ENCODE measurements around the gene CDK12.
A peak's percentile ranks its signal among the peaks of the same experiment; 100 is the strongest.
"Not testable (repeated sequence)": the region's sequence is repeated elsewhere in the genome, so short reads cannot be mapped to it uniquely, and the experiment has no call there.

The CDK12 gene

GRCh38 chr17:39507511-39507910, 46.2 kb downstream of the CDK12 start:
- no peak for DNase-seq

DNA sequence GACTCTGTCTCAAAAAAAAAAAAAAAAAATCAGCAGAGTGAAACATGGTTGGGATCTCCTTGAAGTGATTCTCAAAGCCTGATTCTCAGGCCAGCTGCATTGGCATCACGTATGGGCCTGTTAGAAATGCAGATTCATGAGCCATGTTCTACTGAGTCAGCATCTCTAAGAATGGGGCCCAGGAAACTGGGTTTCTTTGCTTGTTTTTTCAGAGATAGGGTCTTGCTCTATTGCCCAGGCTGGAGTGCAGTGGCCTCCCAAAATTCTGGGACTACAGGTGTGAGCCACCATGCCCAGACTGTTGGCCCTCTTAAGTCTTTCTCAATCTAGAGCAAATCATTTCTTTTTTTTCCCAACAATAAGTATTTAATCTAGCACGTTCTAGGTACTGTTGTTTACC, 47.7 kb downstream of the CDK12 start:
- DNase-seq = no peak

GRCh38 chr17:39513309-39513708, 52.0 kb downstream of the CDK12 start:
- DNase-seq = no peak

GRCh38 chr17:39513915-39514314, 52.6 kb downstream of the CDK12 start:
- DNase-seq = no peak

GRCh38 chr17:39517224-39517623, 55.9 kb downstream of the CDK12 start:
- no peak for DNase-seq

DNA sequence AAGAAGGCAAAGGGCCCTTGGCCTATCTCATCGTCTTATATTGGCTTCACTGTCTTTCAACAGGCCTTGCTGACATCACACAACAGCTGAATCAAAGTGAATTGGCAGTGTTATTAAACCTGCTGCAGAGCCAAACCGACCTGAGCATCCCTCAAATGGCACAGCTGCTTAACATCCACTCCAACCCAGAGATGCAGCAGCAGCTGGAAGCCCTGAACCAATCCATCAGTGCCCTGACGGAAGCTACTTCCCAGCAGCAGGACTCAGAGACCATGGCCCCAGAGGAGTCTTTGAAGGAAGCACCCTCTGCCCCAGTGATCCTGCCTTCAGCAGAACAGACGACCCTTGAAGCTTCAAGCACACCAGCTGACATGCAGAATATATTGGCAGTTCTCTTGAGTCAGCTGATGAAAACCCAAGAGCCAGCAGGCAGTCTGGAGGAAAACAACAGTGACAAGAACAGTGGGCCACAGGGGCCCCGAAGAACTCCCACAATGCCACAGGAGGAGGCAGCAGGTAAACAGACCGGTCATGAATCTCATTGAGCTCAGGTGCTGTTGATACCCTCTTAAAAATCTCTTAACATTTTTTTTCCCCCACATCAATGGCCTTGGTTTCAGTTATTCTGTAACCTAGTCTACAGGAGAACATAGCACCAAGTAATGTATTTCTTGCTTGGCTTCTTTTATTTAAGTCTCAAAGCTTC, 64.7 kb downstream of the CDK12 start:
- no peak for DNase-seq

DNA sequence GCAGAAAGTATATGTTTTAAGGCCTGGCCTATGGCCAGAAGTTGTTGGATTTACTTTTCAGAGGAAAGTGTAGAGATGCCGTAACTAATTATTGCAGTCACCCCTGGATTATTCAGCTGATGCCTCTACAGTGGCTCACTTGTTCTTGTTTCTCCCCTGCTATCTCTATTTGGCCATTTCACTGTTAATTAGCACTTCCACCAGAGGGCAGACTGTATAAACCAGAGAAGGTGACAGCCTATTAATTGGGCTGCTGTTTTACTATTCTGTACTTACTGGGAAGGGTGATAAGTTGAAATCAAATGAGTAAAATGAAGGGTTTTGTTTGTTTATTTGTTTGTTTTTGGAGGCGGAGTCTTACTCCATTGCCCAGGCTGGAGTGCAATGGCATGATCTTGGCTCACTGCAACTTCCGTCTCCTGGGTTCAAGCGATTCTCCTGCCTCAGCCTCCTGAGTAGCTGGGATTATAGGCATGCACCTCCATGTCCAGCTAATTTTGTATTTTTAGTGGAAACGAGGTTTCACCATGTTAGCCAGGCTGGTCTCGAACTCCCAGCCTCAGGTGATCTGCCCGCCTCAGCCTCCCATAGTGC, 66.0 kb downstream of the CDK12 start:
- DNase-seq = peak; percentile 10

GRCh38 chr17:39529455-39529854, 68.2 kb downstream of the CDK12 start:
- DNase-seq = no peak

DNA sequence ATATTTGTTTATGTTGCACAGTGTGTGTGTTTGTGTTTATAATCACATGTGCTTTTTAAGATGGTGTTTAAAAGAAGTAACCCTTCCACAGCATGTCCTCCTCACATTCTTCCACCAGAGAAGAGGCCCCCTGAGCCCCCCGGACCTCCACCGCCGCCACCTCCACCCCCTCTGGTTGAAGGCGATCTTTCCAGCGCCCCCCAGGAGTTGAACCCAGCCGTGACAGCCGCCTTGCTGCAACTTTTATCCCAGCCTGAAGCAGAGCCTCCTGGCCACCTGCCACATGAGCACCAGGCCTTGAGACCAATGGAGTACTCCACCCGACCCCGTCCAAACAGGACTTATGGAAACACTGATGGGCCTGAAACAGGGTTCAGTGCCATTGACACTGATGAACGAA, 69.2 kb downstream of the CDK12 start:
- DNase-seq = no peak

DNA sequence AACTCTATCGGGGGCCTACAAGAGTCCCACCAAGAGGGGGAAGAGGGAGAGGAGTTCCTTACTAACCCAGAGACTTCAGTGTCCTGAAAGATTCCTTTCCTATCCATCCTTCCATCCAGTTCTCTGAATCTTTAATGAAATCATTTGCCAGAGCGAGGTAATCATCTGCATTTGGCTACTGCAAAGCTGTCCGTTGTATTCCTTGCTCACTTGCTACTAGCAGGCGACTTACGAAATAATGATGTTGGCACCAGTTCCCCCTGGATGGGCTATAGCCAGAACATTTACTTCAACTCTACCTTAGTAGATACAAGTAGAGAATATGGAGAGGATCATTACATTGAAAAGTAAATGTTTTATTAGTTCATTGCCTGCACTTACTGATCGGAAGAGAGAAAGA, 70.0 kb downstream of the CDK12 start:
- DNase-seq = no peak

- no peak for DNase-seq
These were observed 72.6 kb downstream of the CDK12 start for GRCh38 chr17:39533891-39534290.

- DNase-seq = no peak
These were observed 73.6 kb downstream of the CDK12 start for GRCh38 chr17:39534768-39535405.

DNA sequence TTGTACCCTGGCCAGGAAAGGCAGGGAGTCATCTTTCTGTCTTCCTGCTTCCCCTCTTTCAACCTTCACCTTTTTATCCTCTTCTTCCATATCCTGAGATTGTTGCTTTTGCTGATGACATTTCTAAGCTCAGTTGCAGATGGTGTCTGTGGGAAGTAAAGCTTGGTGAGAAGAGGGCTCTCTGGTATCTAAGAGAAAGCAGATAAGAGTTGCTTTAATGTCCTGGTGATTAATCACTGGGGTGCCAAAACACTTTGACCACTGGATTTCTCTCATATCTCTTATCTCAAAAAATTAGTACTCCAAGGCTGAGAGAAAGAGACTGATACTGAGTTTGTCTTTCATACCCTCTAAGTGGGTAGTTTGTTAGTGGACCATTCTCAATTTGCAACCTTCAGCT, 75.2 kb downstream of the CDK12 start:
- no peak for DNase-seq

GRCh38 chr17:39537364-39537763, 76.1 kb downstream of the CDK12 start:
- DNase-seq = not testable (repeated sequence)

DNA sequence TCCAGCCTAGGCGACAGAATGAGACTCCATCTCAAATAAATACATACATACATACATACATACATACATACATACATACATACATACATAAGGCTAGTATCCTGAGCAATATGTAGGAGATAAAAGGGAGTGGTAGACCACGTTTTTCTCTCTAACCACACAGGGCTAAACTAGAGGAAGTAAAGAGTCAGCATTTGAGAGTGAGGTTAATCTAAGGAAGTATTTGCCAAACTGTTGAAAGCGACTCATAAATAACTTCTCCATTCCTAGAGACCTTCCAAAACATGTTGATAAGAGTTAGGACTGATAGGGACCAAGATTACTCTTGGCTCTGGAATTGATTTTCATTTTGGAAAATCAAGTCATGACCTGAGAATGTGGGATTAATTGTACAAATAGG, 77.6 kb downstream of the CDK12 start:
- DNase-seq = no peak

DNA sequence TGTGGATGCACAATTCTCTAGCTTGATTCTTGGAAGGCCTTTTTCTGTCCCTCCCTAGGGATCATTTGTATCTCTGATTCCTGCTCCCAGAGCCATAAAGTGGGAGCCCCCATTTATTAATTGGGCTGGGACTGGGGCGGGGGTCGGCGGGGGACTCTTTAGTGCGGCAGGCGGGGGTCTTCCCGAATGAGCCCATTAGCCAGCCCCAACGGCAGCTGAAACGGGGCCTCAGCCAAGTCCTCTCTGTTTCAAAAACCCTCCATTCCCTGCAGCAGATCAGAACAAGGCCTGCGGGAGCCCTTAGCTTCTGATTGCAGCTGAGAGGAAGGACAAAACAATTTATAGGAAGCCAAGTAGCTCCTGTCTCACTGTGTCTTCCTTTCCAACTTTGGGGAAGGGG, 79.3 kb downstream of the CDK12 start:
- no peak for DNase-seq

- DNase-seq = no peak
These were observed 80.4 kb downstream of the CDK12 start for GRCh38 chr17:39541652-39542051.

DNA sequence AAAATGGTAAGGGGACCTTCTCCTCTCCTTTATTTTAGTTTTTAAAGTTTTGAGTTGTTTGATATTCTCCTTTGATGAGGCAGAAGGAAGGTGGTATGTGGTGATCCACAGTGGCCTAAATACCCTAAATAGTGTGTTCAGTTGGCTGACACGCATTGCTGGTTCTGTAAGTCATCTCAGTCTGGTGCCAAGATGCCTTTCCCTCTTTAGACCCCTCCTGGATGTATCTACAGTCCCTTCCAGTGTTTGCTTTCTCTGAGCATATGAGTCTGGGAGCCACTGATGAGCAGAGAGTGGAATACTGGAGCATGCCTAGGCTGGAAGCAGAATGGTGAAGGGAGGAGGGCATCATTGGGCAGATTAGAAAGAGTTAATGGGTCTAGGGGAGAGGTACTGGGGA, 81.9 kb downstream of the CDK12 start:
- DNase-seq = no peak

GRCh38 chr17:39543664-39544063, 82.4 kb downstream of the CDK12 start:
- no peak for DNase-seq

GRCh38 chr17:39544361-39544760, 83.1 kb downstream of the CDK12 start:
- DNase-seq = not testable (repeated sequence)

DNA sequence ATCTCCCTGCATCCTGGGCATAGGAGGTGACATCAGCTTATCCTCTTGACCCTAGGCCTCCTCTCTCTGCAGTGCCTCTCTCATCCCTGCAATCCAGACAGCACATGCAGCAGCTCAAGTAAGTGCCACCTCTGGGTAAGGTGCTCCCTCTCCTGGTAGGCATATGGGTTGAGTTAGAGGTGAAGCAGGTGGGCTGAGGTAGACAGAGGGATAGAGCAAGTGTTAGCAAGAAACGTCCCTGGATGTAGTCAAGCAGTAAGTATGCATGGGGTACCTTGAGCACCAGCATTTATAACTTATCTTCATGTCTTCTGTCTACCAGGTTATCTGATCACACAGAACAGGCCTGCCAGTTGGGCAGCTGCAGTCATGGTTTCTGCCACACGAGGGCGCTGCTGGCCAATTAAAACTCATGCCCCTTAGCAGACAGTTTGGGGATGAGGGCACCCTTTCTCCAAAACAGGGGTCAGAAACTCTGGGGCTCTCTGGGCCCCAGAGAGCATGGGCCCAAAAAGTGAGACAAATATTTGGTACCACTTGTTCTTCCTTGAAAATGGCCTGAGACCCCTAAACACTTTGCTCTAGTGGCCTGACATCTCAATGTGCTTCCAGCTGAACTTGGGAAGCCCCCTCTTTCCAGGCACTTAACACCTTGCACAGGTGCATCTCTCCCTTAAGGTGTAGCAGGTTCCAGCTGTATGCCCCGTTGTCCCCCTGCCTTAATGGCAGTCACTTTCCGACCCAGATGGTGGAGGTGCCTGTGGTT, 86.6 kb downstream of the CDK12 start:
- DNase-seq = peak; percentile 32

DNA sequence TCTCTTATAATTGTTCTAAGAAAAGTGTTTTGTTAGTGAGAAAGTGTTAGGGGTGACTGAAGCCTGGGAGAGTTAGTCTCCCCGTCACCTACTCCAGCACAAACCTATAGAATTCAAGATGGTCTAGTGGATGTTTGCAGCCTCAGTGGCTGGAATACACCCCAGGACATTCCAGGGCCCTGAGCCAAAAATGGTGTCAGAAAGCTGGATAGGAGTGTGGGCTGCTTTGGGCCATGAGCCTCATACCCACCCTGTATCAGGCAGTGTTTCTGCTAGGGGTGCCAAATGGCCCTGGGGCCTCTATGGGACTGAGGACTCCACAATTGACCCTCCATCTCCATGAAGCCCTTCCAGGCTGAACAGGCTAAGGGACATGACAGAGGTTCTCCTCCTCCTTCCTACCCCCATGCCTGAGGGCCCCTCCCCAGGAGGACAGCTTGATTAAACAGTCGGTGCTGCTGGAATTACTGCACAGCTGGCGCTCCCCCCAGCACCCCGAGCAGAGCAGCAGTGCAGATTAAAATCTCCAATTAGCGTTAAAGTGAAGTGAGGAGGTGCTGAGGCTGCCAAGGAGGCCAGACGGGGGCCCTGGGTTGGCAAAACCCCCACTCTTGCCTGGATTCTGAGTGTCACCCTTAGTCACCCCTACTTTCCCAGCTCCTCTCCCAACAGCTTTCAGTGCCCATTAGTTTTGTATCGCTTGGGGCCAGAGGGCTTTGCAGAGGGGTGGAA, 87.4 kb downstream of the CDK12 start:
- no peak for DNase-seq

Measured in NCI-H1105 treated with DMSO at 0.1 percent for 48 hours (cell line).